AG10803 (cell line): Measurements from ENCODE around the gene EPYC.

Experiments used
- DNase-seq: peaks from one replicate; pipeline ENCODE4 v3.0.0; 2010; ENCODE audit warnings: low read depth
- H3K4me3 ChIP-seq: 2 replicates; pipeline ENCODE4 v1.5.1; 2011; ENCODE audit warnings: mild to moderate bottlenecking, low read length, control low read depth
- TF ChIP-seq, protein P1 (sequence below): conservative IDR thresholded peaks from 2 replicates; pipeline ENCODE4 v1.5.1; 2011; ENCODE audit warnings: mild to moderate bottlenecking, low read length, control low read depth, inconsistent platforms

Gene EPYC

DNA sequence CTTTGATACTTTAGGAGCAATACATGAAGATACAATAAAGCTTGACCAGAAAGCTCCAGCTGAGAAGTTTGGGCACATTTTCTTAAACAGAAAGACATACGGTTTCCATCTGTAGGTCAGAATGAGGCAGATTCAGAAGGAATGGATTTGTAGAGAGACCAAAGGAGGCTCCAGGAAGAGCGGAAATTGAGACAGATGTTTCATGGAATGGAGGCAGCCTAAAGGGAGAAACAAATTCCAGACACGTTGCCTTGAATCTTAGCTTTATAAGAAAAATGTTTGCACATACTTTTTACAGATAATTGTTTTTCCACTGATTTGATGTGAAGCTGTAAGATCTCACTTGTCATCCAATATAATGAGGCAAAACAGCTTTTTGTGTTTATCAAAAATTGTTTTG is 24.8 kb downstream of the EPYC start:
- peak; percentile 84 for DNase-seq
- TF ChIP-seq, protein P1, sequence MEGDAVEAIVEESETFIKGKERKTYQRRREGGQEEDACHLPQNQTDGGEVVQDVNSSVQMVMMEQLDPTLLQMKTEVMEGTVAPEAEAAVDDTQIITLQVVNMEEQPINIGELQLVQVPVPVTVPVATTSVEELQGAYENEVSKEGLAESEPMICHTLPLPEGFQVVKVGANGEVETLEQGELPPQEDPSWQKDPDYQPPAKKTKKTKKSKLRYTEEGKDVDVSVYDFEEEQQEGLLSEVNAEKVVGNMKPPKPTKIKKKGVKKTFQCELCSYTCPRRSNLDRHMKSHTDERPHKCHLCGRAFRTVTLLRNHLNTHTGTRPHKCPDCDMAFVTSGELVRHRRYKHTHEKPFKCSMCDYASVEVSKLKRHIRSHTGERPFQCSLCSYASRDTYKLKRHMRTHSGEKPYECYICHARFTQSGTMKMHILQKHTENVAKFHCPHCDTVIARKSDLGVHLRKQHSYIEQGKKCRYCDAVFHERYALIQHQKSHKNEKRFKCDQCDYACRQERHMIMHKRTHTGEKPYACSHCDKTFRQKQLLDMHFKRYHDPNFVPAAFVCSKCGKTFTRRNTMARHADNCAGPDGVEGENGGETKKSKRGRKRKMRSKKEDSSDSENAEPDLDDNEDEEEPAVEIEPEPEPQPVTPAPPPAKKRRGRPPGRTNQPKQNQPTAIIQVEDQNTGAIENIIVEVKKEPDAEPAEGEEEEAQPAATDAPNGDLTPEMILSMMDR = no peak
- H3K4me3 ChIP-seq = no peak overlapping the region

GRCh38 chr12:90979019-90979418 is 25.8 kb downstream of the EPYC start:
- TF ChIP-seq, protein P1 = no peak

GRCh38 chr12:90978117-90978770 is 26.5 kb downstream of the EPYC start:
- TF ChIP-seq, protein P1 = peak; percentile 86
- peak; percentile 87 for DNase-seq
- H3K4me3 ChIP-seq = no peak overlapping the region

More at GRCh38 chr12:90979019-90979418, 25.8 kb downstream of the EPYC start:
- no peak overlapping the region for H3K4me3 ChIP-seq
- no peak for DNase-seq

DNA sequence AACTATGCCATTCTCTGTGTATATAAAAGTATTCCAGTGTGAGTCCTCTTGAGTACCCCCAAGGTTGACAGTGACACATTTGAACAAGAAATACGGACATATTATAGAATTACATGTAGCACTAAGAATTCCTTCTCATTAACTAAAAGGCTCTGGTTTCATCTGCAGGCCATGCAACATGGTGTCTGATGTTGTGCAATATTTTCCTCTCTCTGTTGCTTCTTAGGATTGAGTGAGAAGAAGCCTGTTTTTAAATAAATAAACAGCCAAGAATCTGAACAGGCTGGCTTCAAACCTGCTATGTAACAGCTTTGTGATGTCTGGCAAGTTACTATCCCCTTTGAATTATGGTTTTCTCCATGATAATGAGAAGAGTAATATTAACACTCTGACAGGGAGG is 27.5 kb downstream of the EPYC start:
- TF ChIP-seq, protein P1 = no peak
- H3K4me3 ChIP-seq = no peak overlapping the region

DNA sequence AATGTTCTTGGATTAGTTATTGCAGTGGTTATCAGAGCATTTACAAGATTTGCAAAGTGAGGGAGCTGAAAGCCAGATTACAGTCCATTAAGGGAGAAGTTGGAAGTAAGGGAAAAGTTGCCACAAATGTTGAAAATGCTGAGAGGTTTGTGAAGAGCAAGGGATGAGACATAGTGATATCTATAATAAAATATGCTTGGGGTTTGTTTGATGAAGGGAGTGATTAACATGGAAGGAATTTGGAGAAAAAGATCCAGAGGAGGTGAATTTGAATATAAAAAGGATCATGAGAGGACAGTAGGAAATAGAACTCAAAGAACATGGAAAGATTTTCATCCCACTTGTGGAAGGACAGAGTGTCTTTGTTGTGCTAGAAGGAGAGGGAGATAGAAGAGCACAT is 30.5 kb downstream of the EPYC start:
- TF ChIP-seq, protein P1 = no peak
- DNase-seq = peak; percentile 61
- H3K4me3 ChIP-seq = no peak overlapping the region

More for the DNA sequence above, 27.5 kb downstream of the EPYC start:
- DNase-seq = peak; percentile 52

GRCh38 chr12:90972226-90972625 is 32.5 kb downstream of the EPYC start:
- TF ChIP-seq, protein P1 = no peak
- H3K4me3 ChIP-seq = no peak overlapping the region
- no peak for DNase-seq

DNA sequence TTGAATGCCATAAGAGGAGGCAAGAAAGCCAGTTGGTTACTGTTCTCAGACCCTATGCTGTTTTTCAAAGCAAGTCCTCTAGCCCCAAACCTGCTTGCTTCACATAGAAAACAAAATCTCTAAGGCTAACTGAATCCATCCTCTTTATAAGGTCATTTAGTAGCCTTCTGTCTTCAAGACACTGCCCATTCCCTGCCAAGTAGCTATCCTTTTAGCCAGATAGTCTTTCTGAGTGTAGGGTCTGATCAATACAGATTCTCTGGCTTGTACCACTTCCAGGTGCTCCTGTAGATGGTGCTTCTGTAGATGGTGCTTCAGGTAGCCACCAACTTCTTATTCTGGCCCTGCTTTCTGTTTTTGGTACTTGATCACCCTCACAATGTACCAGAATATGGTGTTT is 33.9 kb downstream of the EPYC start:
- no peak for DNase-seq
- TF ChIP-seq, protein P1 = no peak
- no peak overlapping the region for H3K4me3 ChIP-seq
